Subcutaneous adipose tissue (tissue), 4 donors: ENCODE measurements around the gene PTGS2. TPM values are rescaled to one million over a fixed set of nuclear protein-coding genes. Genes with fewer than 3 reads are reported as not detected.

ENCODE experiments used
- total RNA-seq, 4 donors: library from RNA; depleted of rRNA; stranded (reverse); fragments of >200 nt; gene quantifications; one replicate each; pipeline ENCODE4 v1.1.0, GENCODE V29; 2016
- TF ChIP-seq, protein P1 (sequence below): fragments of 450-650 bp; IDR thresholded peaks from one replicate; pipeline ENCODE4 v1.5.1; 2016; ENCODE audit warnings: low read depth, mild to moderate bottlenecking, control low read depth, antibody characterized with exemption, moderate library complexity

The PTGS2 gene
- 1 to 10 TPM in 3 of 4 donors, not detected in 1; 1.1 to 2.5 (median 1.5) TPM for total RNA-seq

DNA sequence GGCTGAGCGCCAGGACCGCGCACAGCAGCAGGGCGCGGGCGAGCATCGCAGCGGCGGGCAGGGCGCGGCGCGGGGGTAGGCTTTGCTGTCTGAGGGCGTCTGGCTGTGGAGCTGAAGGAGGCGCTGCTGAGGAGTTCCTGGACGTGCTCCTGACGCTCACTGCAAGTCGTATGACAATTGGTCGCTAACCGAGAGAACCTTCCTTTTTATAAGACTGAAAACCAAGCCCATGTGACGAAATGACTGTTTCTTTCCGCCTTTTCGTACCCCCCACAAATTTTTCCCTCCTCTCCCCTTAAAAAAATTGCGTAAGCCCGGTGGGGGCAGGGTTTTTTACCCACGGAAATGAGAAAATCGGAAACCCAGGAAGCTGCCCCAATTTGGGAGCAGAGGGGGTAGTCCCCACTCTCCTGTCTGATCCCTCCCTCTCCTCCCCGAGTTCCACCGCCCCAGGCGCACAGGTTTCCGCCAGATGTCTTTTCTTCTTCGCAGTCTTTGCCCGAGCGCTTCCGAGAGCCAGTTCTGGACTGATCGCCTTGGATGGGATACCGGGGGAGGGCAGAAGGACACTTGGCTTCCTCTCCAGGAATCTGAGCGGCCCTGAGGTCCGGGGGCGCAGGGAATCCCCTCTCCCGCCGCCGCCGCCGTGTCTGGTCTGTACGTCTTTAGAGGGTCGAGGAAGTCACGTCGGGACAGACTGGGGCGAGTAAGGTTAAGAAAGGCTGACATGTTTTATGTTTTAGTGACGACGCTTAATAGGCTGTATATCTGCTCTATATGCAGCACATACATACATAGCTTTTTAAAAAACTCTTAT is at the start of gene PTGS2:
Gene PTGS2 (minus strand): TSS at position 179 of the 817 bp plus-strand sequence. CDS start 133 bp downstream, at position 46.
- TF ChIP-seq, protein P1, sequence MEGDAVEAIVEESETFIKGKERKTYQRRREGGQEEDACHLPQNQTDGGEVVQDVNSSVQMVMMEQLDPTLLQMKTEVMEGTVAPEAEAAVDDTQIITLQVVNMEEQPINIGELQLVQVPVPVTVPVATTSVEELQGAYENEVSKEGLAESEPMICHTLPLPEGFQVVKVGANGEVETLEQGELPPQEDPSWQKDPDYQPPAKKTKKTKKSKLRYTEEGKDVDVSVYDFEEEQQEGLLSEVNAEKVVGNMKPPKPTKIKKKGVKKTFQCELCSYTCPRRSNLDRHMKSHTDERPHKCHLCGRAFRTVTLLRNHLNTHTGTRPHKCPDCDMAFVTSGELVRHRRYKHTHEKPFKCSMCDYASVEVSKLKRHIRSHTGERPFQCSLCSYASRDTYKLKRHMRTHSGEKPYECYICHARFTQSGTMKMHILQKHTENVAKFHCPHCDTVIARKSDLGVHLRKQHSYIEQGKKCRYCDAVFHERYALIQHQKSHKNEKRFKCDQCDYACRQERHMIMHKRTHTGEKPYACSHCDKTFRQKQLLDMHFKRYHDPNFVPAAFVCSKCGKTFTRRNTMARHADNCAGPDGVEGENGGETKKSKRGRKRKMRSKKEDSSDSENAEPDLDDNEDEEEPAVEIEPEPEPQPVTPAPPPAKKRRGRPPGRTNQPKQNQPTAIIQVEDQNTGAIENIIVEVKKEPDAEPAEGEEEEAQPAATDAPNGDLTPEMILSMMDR = no peak

DNA sequence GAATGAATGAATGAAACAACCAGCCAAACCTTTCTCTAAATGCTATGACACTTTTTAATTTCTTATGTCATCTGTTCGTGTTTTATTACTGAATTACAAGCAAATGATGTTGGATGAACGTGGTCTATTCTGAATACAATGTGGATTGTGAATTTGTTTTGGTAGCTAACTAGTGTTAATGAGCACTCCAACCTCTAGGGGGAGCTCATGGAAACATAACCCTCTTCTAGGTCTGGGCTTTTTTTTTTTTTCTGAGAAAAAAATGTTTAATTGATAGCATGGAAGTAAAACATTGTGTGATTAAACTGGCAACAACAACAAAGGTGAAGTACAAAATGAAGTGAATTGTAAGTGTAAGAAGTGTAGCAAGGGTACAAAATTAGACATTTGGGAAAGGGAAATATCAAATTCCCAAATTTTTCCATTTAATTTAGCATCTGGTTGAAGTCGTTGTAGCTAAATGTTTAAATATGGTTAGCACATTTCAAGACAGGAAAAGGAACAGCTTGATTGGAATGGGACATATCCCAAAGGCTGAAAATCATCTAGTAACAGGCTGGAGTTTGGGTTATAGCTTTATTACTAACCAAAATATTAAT is 42.6 kb upstream of the PTGS2 start:
- TF ChIP-seq, protein P1 = no peak

DNA sequence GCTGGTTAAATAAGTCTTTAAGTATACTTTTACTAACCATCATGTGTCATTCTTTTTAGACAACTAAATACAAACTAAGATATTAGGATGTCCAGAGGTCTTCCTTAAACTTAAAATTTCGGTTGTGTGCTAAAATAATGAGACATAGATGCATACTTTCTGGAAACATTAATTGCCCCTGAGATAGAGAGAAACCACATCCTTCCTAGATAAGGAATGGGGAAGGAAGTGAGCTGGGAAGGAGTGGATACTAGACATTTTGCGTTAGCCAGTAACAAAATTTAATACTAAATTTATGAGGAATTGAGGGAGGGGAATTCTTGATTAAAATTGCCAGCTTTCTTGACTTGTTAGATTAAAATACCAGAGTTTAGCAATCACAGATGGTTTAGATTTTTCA is 37.1 kb upstream of the PTGS2 start:
- TF ChIP-seq, protein P1 = no peak

DNA sequence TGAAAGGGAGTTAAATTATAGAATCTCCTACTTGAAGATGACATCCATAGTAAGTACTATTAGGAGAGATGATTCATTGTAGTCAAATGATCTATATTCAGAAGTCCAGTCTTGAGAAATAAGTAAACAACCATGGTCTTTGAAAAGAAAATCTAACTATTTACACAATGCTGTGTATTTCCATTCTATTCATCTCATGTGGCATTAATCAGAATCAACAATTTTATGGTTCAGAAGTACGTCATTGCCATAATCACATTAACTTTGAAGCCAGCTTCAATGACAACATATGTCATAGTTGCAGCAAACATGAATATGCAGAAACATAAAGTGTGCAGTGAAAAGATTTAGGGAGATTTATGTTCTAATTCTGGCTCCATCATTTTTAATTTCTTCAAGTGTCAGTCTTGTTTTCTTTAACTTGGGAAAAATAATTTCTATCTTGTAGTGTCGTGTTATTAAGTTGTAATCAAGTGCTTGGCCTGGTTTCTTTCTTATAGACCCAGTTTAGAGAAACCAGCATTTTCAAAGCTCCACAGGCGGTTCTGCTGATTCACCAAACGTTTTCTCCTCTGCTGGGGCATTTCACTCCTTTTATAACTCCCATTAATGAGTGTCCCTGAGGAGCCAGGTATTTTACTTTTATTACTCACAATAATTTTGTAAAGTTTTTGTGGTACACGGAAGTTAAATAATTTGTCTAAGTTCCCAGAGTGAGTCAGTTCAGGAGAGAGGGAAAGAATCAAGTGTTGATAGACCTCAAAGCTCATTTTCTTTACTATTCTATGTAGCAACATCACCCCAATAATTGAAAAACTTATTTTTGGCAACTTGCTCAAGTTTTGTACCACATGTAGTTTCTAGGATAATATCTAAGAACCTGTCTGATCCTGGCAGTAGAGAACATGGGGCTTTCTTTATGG is 35.9 kb upstream of the PTGS2 start:
- TF ChIP-seq, protein P1 = no peak

DNA sequence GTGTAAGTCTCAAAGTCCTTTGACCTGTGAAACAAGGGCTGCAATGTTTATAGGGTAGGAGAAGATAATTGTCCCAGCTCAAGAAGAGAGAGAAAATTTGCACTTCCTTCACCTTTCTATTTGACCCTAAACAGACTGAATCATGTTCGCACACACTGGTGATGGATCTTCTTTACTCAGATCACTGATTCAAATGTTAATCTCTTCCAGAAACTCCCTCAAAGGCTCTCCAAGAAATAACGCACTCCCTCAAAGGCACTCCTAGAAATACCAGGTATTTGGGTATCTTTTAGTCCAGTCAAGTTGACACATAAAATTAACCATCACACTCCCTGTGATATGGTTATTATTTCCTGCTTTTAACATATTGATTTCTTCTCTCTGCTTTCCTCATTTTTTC is 30.5 kb upstream of the PTGS2 start:
- TF ChIP-seq, protein P1 = no peak

DNA sequence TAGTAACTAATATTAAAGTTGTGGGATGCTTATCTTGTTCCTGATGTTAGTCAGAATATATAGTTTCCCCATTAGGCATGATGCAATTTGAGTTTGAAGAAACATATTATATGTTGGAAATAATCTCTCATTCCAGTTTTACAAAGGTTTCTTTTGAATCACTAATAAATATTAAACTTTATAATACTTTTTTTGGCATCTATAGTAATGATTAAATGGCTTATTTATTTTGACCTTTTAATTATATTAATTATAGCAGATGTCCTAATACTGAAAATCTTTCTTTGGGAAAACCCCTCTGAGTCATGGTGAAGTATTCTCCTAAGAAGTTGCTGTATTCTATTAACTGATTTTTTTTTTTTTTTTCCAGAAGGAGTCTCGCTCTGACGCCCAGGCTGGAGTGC is 28.5 kb upstream of the PTGS2 start:
- TF ChIP-seq, protein P1 = no peak
